Middle frontal gyrus (tissue), 1 donor: ENCODE results near the gene GLUD1.
"Not testable (repeated sequence)": the region's sequence is repeated elsewhere in the genome, so short reads cannot be mapped to it uniquely, and the experiment has no call there.

Source experiments
- DNase-seq: peaks from one replicate; pipeline ENCODE4 v3.0.0-alpha.2; 2015; ENCODE audit warnings: low spot score; ENCODE audit errors: extremely low spot score

Gene GLUD1

GRCh38 chr10:87045434-87045938 lies 49.2 kb downstream of the GLUD1 start:
- no peak for DNase-seq

- DNase-seq = not testable (repeated sequence)
These were observed 51.1 kb downstream of the GLUD1 start for GRCh38 chr10:87043579-87043978.

- no peak for DNase-seq
These were observed 55.9 kb downstream of the GLUD1 start for GRCh38 chr10:87038786-87039185.

GRCh38 chr10:87038286-87038717 lies 56.3 kb downstream of the GLUD1 start:
- DNase-seq = no peak

GRCh38 chr10:87036623-87037022 lies 58.0 kb downstream of the GLUD1 start:
- no peak for DNase-seq

- DNase-seq = no peak
These were observed 63.6 kb downstream of the GLUD1 start for GRCh38 chr10:87030912-87031635.

GRCh38 chr10:87030419-87030818 lies 64.2 kb downstream of the GLUD1 start:
- DNase-seq = not testable (repeated sequence)

GRCh38 chr10:87026747-87027508 lies 67.7 kb downstream of the GLUD1 start:
- not testable (repeated sequence) for DNase-seq

GRCh38 chr10:87025285-87025958 lies 69.2 kb downstream of the GLUD1 start:
- DNase-seq = not testable (repeated sequence)

- DNase-seq = not testable (repeated sequence)
These were observed 74.6 kb downstream of the GLUD1 start, which contains the start of gene FAM25A for GRCh38 chr10:87020056-87020455. Gene FAM25A (plus strand): TSS chr10:87020294. CDS start chr10:87020325, 31 bp downstream.

GRCh38 chr10:87019504-87019903 lies 75.1 kb downstream of the GLUD1 start:
- DNase-seq = not testable (repeated sequence)

- not testable (repeated sequence) for DNase-seq
These were observed 75.6 kb downstream of the GLUD1 start for GRCh38 chr10:87019066-87019465.

- not testable (repeated sequence) for DNase-seq
These were observed 76.5 kb downstream of the GLUD1 start for GRCh38 chr10:87018127-87018526.

GRCh38 chr10:87014986-87015716 lies 79.5 kb downstream of the GLUD1 start:
- DNase-seq = not testable (repeated sequence)

- not testable (repeated sequence) for DNase-seq
These were observed 81.1 kb downstream of the GLUD1 start for GRCh38 chr10:87013528-87013927.

- DNase-seq = not testable (repeated sequence)
These were observed 85.4 kb downstream of the GLUD1 start for GRCh38 chr10:87009134-87009696.

GRCh38 chr10:87008303-87008702 lies 86.3 kb downstream of the GLUD1 start:
- not testable (repeated sequence) for DNase-seq

- not testable (repeated sequence) for DNase-seq
These were observed 87.0 kb downstream of the GLUD1 start for GRCh38 chr10:87007674-87008073.

GRCh38 chr10:87007124-87007523 lies 87.5 kb downstream of the GLUD1 start:
- DNase-seq = not testable (repeated sequence)

- no peak for DNase-seq
These were observed 94.2 kb downstream of the GLUD1 start for GRCh38 chr10:87000491-87000890.
